BE2C (cell line): ENCODE data around the gene SPRED3.

Experiments used
- DNase-seq: peaks from one replicate; pipeline ENCODE4 v3.0.0-alpha.2; 2020
- H3K27me3 ChIP-seq: fragments of 250-450 bp; sonication (Bioruptor Pico); 2 replicates; pipeline ENCODE4 v1.5.1; 2020; ENCODE audit warnings: mild to moderate bottlenecking
- H3K36me3 ChIP-seq: fragments of 250-450 bp; sonication (Bioruptor Pico); 2 replicates; pipeline ENCODE4 v1.5.1; 2020; ENCODE audit warnings: mild to moderate bottlenecking
- H3K4me1 ChIP-seq: fragments of 250-450 bp; sonication (Bioruptor Pico); 2 replicates; pipeline ENCODE4 v1.5.1; 2020
- H3K4me3 ChIP-seq: 2 replicates; pipeline ENCODE4 v1.5.1; 2011; ENCODE audit warnings: low read depth, low read length
- H3K9me3 ChIP-seq: fragments of 250-450 bp; sonication (Bioruptor Pico); 2 replicates; pipeline ENCODE4 v1.5.1; 2020
- TF ChIP-seq, protein P1 (sequence below): IDR thresholded peaks from 2 replicates; pipeline ENCODE4 v1.5.1; 2012; ENCODE audit warnings: mild to moderate bottlenecking, low read depth, low read length

The SPRED3 gene

DNA sequence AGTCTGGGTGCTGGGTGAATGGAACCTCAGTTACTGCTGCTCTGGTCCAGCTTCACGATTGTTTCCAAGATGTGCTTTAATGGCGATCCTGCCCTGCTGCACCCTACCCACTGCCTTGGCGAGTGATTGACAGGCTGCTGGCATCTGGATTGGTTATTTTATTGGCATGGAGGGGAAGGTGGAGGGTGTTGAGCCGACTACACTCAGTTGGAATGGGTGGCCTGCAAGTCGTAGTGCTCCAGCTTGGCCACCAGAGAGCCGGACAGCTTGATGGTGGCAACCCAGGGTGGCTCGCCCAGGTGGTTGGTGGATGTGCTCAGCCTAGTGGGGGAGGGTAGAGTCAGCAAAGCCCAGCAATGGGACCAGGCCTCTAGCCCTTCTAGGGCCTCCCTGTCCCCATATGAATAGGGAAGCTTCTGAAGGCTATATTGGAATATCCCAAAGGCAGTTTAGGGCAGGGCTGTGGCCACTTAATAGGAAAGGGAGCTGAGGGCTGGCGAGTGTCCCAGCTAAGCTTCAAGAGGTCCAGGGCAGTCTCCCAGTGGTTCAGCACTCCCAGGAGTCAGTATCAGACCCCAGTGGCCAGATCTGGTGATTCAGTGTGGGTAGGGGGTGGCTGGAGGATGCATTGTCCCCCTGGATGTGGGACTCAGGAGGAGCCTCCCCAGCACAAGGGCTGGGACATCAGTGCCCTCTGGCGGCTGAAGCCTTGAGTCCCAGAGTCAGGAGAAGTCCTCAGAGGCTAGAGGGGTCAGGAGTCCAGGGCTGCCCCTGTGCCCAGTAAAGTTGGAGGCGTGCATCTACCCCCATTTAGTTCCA is 4.1 kb upstream of the SPRED3 start:
- Histone ChIP-seq H3K4me3 (no peak overlapping the region), H3K4me1 (no peaks in the 10 kb centered on the region; the same call in 1 of the 2 replicates), H3K36me3 (peaks cover 26% of the 10 kb centered on the region), H3K9me3 (no peaks in the 10 kb centered on the region), H3K27me3 (no peaks in the 10 kb centered on the region)
- DNase-seq, result peak; percentile 37
- TF ChIP-seq, protein P1, sequence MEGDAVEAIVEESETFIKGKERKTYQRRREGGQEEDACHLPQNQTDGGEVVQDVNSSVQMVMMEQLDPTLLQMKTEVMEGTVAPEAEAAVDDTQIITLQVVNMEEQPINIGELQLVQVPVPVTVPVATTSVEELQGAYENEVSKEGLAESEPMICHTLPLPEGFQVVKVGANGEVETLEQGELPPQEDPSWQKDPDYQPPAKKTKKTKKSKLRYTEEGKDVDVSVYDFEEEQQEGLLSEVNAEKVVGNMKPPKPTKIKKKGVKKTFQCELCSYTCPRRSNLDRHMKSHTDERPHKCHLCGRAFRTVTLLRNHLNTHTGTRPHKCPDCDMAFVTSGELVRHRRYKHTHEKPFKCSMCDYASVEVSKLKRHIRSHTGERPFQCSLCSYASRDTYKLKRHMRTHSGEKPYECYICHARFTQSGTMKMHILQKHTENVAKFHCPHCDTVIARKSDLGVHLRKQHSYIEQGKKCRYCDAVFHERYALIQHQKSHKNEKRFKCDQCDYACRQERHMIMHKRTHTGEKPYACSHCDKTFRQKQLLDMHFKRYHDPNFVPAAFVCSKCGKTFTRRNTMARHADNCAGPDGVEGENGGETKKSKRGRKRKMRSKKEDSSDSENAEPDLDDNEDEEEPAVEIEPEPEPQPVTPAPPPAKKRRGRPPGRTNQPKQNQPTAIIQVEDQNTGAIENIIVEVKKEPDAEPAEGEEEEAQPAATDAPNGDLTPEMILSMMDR, result peak; percentile 39

GRCh38 chr19:38385057-38385803 is 3.3 kb upstream of the SPRED3 start:
- H3K27me3 ChIP-seq, result no peaks in the 10 kb centered on the region
- peaks cover 20% of the 10 kb centered on the region for H3K36me3 ChIP-seq
- DNase-seq, result no peak
- no peaks in the 10 kb centered on the region; the same call in 1 of the 2 replicates for H3K4me1 ChIP-seq
- H3K4me3 ChIP-seq, result no peak overlapping the region
- no peaks in the 10 kb centered on the region for H3K9me3 ChIP-seq
- TF ChIP-seq, protein P1, result no peak

- Histone ChIP-seq H3K4me3 (no peak overlapping the region), H3K9me3 (no peaks in the 10 kb centered on the region), H3K36me3 (peaks cover 17% of the 10 kb centered on the region), H3K4me1 (no peaks in the 10 kb centered on the region; the same call in 1 of the 2 replicates), H3K27me3 (no peaks in the 10 kb centered on the region)
- DNase-seq, result peak; percentile 31
- TF ChIP-seq, protein P1, result no peak
Measured at GRCh38 chr19:38385804-38386257, 2.7 kb upstream of the SPRED3 start.

- no peak for DNase-seq
- H3K4me3 ChIP-seq, result no peak overlapping the region
Measured at GRCh38 chr19:38386300-38386970, 2.1 kb upstream of the SPRED3 start.

DNA sequence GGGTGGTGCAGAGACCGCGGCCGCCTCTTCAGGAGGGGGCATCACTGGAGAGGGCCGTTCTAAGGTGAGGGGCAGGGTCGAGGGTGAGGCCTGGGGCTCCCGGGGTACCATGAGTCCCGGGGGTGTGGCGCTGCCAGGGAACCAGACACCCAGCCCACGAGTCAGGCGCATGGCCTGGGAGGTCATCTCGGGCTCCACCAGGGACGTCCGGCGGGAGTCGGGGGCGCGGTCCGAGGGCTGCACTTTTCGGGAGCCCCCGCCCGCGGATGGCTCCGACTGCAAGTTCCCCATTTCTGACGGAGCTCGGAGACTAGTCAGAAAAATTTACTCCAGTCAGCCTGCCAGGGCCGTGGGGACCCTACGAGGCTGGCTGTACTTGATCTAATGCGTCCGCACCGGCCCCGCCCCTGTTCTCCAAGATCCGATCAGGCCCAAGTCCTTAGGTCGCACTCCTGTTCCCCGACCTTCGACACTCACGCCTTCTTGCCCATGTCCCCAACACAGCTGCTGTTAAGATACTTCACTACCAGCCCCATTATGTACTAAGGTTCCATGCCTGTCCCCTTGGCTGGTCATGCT is 1.4 kb upstream of the SPRED3 start:
- Histone ChIP-seq H3K36me3 (peaks cover 5% of the 10 kb centered on the region), H3K4me1 (no peaks in the 10 kb centered on the region; the same call in 1 of the 2 replicates), H3K9me3 (no peaks in the 10 kb centered on the region), H3K27me3 (no peaks in the 10 kb centered on the region), H3K4me3 (peak overlapping the region; percentile 75)
- TF ChIP-seq, protein P1, result no peak
- no peak for DNase-seq

More at GRCh38 chr19:38386300-38386970, 2.1 kb upstream of the SPRED3 start:
- H3K36me3 ChIP-seq, result peaks cover 11% of the 10 kb centered on the region
- H3K4me1 ChIP-seq, result no peaks in the 10 kb centered on the region; the same call in 1 of the 2 replicates
- H3K9me3 ChIP-seq, result no peaks in the 10 kb centered on the region
- TF ChIP-seq, protein P1, result no peak
- no peaks in the 10 kb centered on the region for H3K27me3 ChIP-seq
